AG10803 (cell line): ENCODE results near the gene MINK1.

Experiments
- DNase-seq: peaks from one replicate; pipeline ENCODE4 v3.0.0; 2010; ENCODE audit warnings: low read depth
- H3K4me3 ChIP-seq: 2 replicates; pipeline ENCODE4 v1.5.1; 2011; ENCODE audit warnings: mild to moderate bottlenecking, low read length, control low read depth
- CTCF ChIP-seq: conservative IDR thresholded peaks from 2 replicates; pipeline ENCODE4 v1.5.1; 2011; ENCODE audit warnings: mild to moderate bottlenecking, low read length, control low read depth, inconsistent platforms

Gene MINK1

GRCh38 chr17:4891411-4892410 is 58.6 kb downstream of the MINK1 start:
- no peak for DNase-seq
- no peak for TF ChIP-seq CTCF
- H3K4me3 ChIP-seq, result no peak overlapping the region

- DNase-seq, result no peak
- no peak overlapping the region for H3K4me3 ChIP-seq
- TF ChIP-seq CTCF, result no peak
Observed at GRCh38 chr17:4892499-4893221, 59.5 kb downstream of the MINK1 start.

GRCh38 chr17:4893272-4893671 is 60.1 kb downstream of the MINK1 start:
- H3K4me3 ChIP-seq, result no peak overlapping the region
- no peak for TF ChIP-seq CTCF
- DNase-seq, result no peak

GRCh38 chr17:4893721-4894560 is 60.8 kb downstream of the MINK1 start:
- no peak for TF ChIP-seq CTCF
- H3K4me3 ChIP-seq, result no peak overlapping the region
- no peak for DNase-seq

GRCh38 chr17:4895121-4895520 is 62.0 kb downstream of the MINK1 start:
- no peak for TF ChIP-seq CTCF
- H3K4me3 ChIP-seq, result no peak overlapping the region
- no peak for DNase-seq

- 0 out of 2 replicates have a peak, but pooled peaks have one; percentile 6 for TF ChIP-seq CTCF
- DNase-seq, result no peak
- H3K4me3 ChIP-seq, result no peak overlapping the region
Observed at GRCh38 chr17:4895657-4896331, 62.7 kb downstream of the MINK1 start.
